Calu3 (cell line): ENCODE data around the gene BEX3. TPM values are rescaled to one million over a fixed set of nuclear protein-coding genes. Genes with fewer than 3 reads are reported as not detected.

ENCODE experiments used
- BruUV-seq: library from RNA; stranded (reverse); fragments of 400-500 nt; replicated peaks from 2 replicates; lab custom pipeline; 2021; lab: Mats Ljungman, UMichigan
- CTCF ChIA-PET: fragments of 300-600 bp; sonication (Branson Sonifier 250); formaldehyde crosslinking; loops from one replicate; lab custom pipeline; 2022; ENCODE audit warnings: antibody characterized with exemption; lab: Charles Lee
- DNase-seq: peaks from one replicate; pipeline ENCODE4 v3.0.0; 2022
- H3K27ac Mint-ChIP-seq: one replicate; pipeline ENCODE4 v1.8.0; 2022; ENCODE audit warnings: mixed read lengths; ENCODE audit not compliant: unreplicated experiment
- H3K27me3 Mint-ChIP-seq: one replicate; pipeline ENCODE4 v1.8.0; 2022; ENCODE audit warnings: mixed read lengths; ENCODE audit not compliant: unreplicated experiment
- H3K36me3 Mint-ChIP-seq: one replicate; pipeline ENCODE4 v1.8.0; 2022; ENCODE audit warnings: mild to moderate bottlenecking, moderate library complexity, mixed read lengths; ENCODE audit not compliant: insufficient read depth, unreplicated experiment
- H3K4me1 Mint-ChIP-seq: one replicate; pipeline ENCODE4 v1.8.0; 2022; ENCODE audit warnings: mild to moderate bottlenecking, low read depth, mixed read lengths; ENCODE audit not compliant: unreplicated experiment
- H3K4me3 Mint-ChIP-seq: one replicate; pipeline ENCODE4 v1.8.0; 2022; ENCODE audit warnings: mild to moderate bottlenecking, low read depth, moderate library complexity, mixed read lengths; ENCODE audit not compliant: unreplicated experiment
- H3K9me3 Mint-ChIP-seq: one replicate; pipeline ENCODE4 v1.8.0; 2022; ENCODE audit warnings: low read depth, mixed read lengths; ENCODE audit not compliant: unreplicated experiment
- CTCF ChIP-seq: fragments of 200-600 bp; IDR thresholded peaks from one replicate; pipeline ENCODE4 v1.8.0; 2022; ENCODE audit warnings: antibody characterized with exemption; ENCODE audit not compliant: unreplicated experiment
- intact Hi-C: fragments of 100-400 bp; cut with micrococcal nuclease; formaldehyde crosslinking; loops from one replicate; pipeline ENCODE4 v1.10.0; 2022; ENCODE audit not compliant: unreplicated experiment
- total RNA-seq: library from RNA; stranded (reverse); gene quantifications from 2 replicates; pipeline ENCODE4 v1.2.3, GENCODE V29; 2022

The BEX3 gene
- total RNA-seq, 1 experiment from 2014 or later: 117 TPM

GRCh38 chrX:103417933-103418332 is 41.6 kb downstream of the BEX3 start:
- Mint-ChIP-seq H3K4me3 (no peak overlapping the region), H3K27ac (no peak overlapping the region), H3K27me3 (no peaks in the 10 kb centered on the region), H3K4me1 (no peaks in the 10 kb centered on the region), H3K36me3 (no peaks in the 10 kb centered on the region), H3K9me3 (no peaks in the 10 kb centered on the region)
- BruUV-seq: no TSS peak
- CTCF ChIA-PET: no interaction called here
- no peak for TF ChIP-seq CTCF
- intact Hi-C loops: no loop called here
- no peak for DNase-seq

GRCh38 chrX:103418811-103419340 is 42.5 kb downstream of the BEX3 start:
- Mint-ChIP-seq H3K4me1 (no peaks in the 10 kb centered on the region), H3K27ac (no peak overlapping the region), H3K27me3 (no peaks in the 10 kb centered on the region), H3K9me3 (no peaks in the 10 kb centered on the region), H3K4me3 (no peak overlapping the region), H3K36me3 (no peaks in the 10 kb centered on the region)
- TF ChIP-seq CTCF: no peak
- BruUV-seq: no TSS peak
- intact Hi-C loops: no loop called here
- CTCF ChIA-PET: no interaction called here
- DNase-seq: no peak

- Mint-ChIP-seq H3K27me3 (no peaks in the 10 kb centered on the region), H3K4me3 (no peak overlapping the region), H3K36me3 (no peaks in the 10 kb centered on the region), H3K27ac (no peak overlapping the region), H3K9me3 (no peaks in the 10 kb centered on the region), H3K4me1 (no peaks in the 10 kb centered on the region)
- intact Hi-C loops: no loop called here
- CTCF ChIA-PET: no interaction called here
- TF ChIP-seq CTCF: no peak
- DNase-seq: no peak
- BruUV-seq: no TSS peak
Observed at GRCh38 chrX:103423955-103424638, 47.8 kb downstream of the BEX3 start.

Other genes with a start within 250 kb of the BEX3 start
- gene BEX4, start 161.4 kb upstream of the BEX3 start, total RNA-seq: not detected in 2 replicates
- not detected in 2 replicates for gene TCEAL8, start 121.4 kb upstream of the BEX3 start, total RNA-seq
- not detected in 2 replicates for gene TCEAL5, start 99.8 kb upstream of the BEX3 start, total RNA-seq
- 2.5 and 4.0 TPM in 2 replicates for gene BEX2, start 65.5 kb upstream of the BEX3 start, total RNA-seq
- gene TCEAL7, start 46.3 kb upstream of the BEX3 start, total RNA-seq: not detected in 2 replicates
- gene TCEAL9, start 20.0 kb upstream of the BEX3 start, total RNA-seq: 36.7 and 36.9 TPM in 2 replicates
- gene RAB40A, start 143.0 kb downstream of the BEX3 start, total RNA-seq: 0.42 and 0.68 TPM in 2 replicates
- 57.6 and 68.0 TPM in 2 replicates for gene TCEAL4, start 209.0 kb downstream of the BEX3 start, total RNA-seq
- gene TCEAL3, start 231.4 kb downstream of the BEX3 start, total RNA-seq: 9.1 TPM in 2 replicates